Mucosa of descending colon (tissue), 3 donors: ENCODE data around the gene LENG9. TPM values are rescaled to one million over a fixed set of nuclear protein-coding genes. Genes with fewer than 3 reads are reported as not detected.

Experiments used
- ATAC-seq: fragments of 200-7000 bp; cut with Tn5 transposase; one replicate; pipeline ENCODE4 v1.9.1; 2020; ENCODE audit warnings: mild to moderate bottlenecking, moderate library complexity
- DNase-seq, 3 donors: peaks; one replicate each; pipeline ENCODE4 v3.0.0-alpha.2; 2020
- H3K36me3 ChIP-seq: fragments of 200-600 bp; one replicate; pipeline ENCODE4 v1.8.0; 2021; ENCODE audit warnings: low read depth, mild to moderate bottlenecking
- H3K4me1 ChIP-seq: fragments of 200-600 bp; one replicate; pipeline ENCODE4 v1.8.0; 2021; ENCODE audit warnings: low read depth, mild to moderate bottlenecking
- H3K4me3 ChIP-seq: fragments of 200-600 bp; one replicate; pipeline ENCODE4 v1.8.0; 2021; ENCODE audit warnings: mild to moderate bottlenecking
- H3K9me3 ChIP-seq: fragments of 200-600 bp; one replicate; pipeline ENCODE4 v1.8.0; 2021; ENCODE audit warnings: mild to moderate bottlenecking
- intact Hi-C, 2 donors: fragments of 100-400 bp; cut with DNase I in 1 of 2; cut with micrococcal nuclease in 1 of 2; formaldehyde crosslinking; loops; one replicate each; pipeline versions ENCODE4 v1.11.0 to v1.11.1; 2022; cut with DNase I, micrococcal nuclease
- total RNA-seq, 3 donors: library from RNA; stranded (reverse); fragmentation: NEBNext Ultra II Directional in 2 of 3; extraction: Animal tissue kit (Norgen Biotek cat#: 25700) in 2 of 3; gene quantifications; one replicate each; pipeline versions ENCODE4 v1.2.1 to v1.2.4, GENCODE V29; 2021 to 2023
- TF ChIP-seq, protein P1 (sequence below): fragments of 200-600 bp; IDR thresholded peaks from one replicate; pipeline ENCODE4 v1.8.0; 2022; ENCODE audit warnings: antibody characterized with exemption, mild to moderate bottlenecking
- donor health status: DM: no; HTN: no; CAD: no; lungs with moderate emphysema.
- donor health status: DM: no; HTN: no; CAD: no.
- donor health status: DM: no; HTN: yes; CAD: no.

The LENG9 gene
- total RNA-seq, 3 donors from 2014 or later: 9.2 to 21.6 (median 20.9) TPM

DNA sequence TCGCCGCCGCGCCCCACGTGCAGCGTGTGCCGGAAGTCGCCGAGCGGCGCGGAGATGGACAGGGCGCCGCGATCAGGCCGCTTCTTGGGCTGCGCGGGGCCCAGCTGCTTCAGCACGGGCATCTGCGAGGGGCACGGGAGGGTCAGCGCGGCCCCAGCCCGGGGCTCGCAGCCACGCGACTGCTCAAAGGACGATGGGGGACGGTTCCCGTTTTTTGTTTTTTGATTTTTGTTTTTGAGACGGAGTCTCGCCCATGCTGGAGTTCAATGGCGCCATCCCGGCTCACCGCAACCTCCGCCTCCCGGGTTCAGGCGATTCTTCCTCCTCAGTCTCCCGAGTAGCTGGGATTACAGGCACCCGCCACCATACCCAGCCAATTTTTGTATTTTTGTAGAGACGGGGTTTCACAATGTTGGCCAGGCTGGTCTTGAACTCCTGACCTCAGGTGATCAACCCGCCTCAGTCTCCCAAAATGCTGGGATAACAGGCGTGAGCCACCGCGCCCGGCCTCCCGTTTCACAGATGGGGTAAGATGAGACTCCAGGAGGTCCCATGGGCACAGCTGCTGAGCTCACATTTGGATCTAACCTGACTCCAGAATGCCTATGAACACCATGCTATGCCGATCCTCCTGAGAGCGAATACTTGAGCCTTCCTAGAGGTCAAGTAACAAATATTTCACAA, 2.0 kb upstream of the LENG9 start:
- peaks cover 61% of the 10 kb centered on the region for H3K4me1 ChIP-seq
- no peaks in the 10 kb centered on the region for H3K9me3 ChIP-seq
- peaks cover 2% of the 10 kb centered on the region for H3K36me3 ChIP-seq
- TF ChIP-seq, protein P1, sequence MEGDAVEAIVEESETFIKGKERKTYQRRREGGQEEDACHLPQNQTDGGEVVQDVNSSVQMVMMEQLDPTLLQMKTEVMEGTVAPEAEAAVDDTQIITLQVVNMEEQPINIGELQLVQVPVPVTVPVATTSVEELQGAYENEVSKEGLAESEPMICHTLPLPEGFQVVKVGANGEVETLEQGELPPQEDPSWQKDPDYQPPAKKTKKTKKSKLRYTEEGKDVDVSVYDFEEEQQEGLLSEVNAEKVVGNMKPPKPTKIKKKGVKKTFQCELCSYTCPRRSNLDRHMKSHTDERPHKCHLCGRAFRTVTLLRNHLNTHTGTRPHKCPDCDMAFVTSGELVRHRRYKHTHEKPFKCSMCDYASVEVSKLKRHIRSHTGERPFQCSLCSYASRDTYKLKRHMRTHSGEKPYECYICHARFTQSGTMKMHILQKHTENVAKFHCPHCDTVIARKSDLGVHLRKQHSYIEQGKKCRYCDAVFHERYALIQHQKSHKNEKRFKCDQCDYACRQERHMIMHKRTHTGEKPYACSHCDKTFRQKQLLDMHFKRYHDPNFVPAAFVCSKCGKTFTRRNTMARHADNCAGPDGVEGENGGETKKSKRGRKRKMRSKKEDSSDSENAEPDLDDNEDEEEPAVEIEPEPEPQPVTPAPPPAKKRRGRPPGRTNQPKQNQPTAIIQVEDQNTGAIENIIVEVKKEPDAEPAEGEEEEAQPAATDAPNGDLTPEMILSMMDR: no peak
- intact Hi-C loops: no loop called here
- no peak overlapping the region for H3K4me3 ChIP-seq
- DNase-seq (peak in 2 of 3 donors; percentile 39 to 68), ATAC-seq (no peak)

DNA sequence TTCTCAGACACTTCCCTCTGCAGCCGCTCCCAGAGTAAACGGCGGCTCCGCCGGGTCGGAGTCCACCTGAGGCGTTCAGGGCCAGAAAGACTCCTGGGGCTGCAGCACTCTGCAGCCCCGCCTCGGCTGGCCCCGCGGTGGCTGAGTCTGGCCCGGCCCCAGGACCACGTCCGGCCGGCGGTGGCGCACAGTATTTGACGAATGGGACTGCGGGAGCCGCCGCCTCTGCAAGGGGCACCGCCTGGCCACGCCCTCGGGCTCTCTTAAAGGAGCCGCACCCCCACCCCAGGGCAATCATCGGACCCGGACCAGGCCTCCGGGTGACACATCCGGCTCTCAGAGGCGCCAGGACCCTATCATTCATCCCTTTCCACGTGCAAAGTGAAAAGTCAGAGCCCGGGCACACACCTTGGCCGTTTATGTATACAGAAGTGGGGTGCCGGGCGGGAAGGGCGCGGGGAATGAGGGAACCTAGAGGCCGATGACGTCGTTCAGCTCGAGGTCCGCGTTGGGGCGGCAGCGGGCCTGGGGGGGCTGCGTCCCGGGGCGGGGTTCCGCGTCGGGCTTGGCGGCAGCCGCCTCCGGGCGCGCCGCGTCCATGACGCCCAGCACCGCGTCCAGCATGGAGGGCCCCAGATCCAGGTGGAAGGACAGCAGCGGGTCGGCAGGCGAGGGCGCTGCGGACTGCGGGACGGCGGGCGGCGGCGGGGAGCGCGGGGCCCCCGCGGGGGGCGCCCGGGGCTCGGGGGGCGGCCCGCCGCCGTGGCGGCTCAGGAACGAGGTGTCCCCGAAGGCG, 1.2 kb upstream of the LENG9 start:
- peak overlapping the region; percentile 10 for H3K4me3 ChIP-seq
- H3K36me3 ChIP-seq: peaks cover 2% of the 10 kb centered on the region
- H3K9me3 ChIP-seq: no peaks in the 10 kb centered on the region
- H3K4me1 ChIP-seq: peaks cover 62% of the 10 kb centered on the region
- ATAC-seq: peak; percentile 59
- DNase-seq: peak; percentile 96 to 97 (median 97)
- TF ChIP-seq, protein P1: peak; percentile 19
- intact Hi-C loops: no loop called here

DNA sequence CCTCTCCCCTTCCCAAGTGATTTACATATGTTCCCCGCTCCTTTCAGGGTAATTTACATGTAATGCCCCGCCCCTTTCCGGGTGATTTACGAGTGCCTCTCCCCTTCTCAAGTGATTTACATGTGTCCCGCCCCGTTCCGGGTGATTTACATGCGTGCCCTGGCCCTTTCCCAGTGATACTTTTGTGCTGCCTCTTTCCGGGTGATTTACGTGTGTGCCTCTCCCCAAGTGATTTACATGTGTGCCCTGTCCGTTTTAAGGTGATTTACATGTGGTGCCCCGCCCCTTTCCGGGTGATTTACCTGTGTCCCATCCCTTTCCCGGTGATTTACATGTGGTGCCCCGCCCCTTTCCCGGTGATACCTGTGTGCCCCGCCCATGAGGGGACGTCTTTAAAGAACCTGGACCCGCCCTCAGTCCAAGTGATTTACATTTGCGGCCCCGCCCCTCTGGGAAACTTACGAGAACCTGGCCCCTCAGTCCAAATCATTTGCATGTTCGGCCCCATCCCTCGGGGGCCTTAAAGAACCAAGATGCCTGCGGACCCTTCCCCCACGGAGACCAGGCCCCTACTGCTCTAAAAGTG, 559 bp upstream of the LENG9 start:
- H3K4me1 ChIP-seq: peaks cover 57% of the 10 kb centered on the region
- ATAC-seq: peak; percentile 64
- H3K4me3 ChIP-seq: peak overlapping the region; percentile 10
- peak; percentile 94 to 99 (median 98) for DNase-seq
- intact Hi-C loops: no loop called here
- H3K36me3 ChIP-seq: peaks cover 2% of the 10 kb centered on the region
- no peaks in the 10 kb centered on the region for H3K9me3 ChIP-seq
- TF ChIP-seq, protein P1: no peak

DNA sequence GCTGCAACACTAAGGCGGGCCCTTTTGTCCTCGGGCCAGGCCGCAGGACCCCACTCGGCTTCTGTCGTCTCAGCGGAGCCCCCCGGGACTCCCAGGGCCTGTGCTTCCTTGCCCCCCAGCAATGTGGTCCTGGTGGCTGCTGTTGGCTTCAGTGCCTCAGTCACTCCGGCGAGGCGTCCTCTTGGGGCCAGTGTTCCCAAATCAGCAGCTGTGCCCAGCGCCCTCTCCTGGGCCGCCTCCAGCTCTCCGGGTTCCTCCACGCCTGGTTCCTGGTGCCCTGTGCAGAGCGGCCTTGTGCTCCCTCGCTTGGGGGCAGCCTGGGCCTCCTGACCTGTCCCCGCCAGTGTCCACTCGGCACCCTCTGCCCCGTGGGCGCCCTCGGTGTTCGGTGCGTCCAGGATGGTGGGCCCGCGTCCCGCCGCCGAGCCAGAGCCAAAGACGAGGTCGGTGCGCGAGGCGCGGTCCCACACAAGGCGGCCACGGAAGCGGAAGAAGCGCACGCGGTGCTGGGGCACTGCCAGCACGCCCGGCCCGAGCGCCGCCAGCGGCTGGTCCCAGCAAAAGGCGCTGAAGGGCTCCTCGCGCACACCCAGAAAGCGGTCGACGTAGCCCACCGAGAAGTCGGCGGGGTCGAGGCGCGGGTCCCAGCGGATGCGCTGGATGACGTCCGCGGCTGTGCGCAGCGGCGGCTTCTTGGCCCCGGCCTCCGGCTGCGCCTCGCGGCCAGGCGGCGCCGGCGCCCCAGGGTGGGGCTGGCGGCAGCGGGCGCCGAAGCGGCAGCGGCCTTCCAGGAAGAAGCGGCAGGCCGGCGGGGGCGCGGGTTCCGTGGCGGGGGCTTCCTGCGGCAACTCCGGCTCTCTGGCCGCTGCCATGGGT, 685 bp downstream of the LENG9 start:
- peak overlapping the region; percentile 38 for H3K4me3 ChIP-seq

More for the DNA sequence above, 685 bp downstream of the LENG9 start:
- intact Hi-C loops: no loop called here
- ATAC-seq (peak; percentile 21), DNase-seq (peak; percentile 80 to 85 (median 85))
- TF ChIP-seq, protein P1: peak; percentile 14
- peaks cover 3% of the 10 kb centered on the region for H3K36me3 ChIP-seq
- H3K9me3 ChIP-seq: no peaks in the 10 kb centered on the region
- peaks cover 54% of the 10 kb centered on the region for H3K4me1 ChIP-seq
